OCI-LY3 (cell line): ENCODE measurements around the gene STRADA.

Source experiments
- H2AFZ ChIP-seq: fragments of 200-600, 300-600 bp; shearing (Covaris generic); 2 replicates; pipeline ENCODE4 v1.6.0; 2014; ENCODE audit warnings: antibody characterized with exemption, low read depth, low read length
- H3K27ac ChIP-seq: fragments of 200-600, 300-600 bp; sonication (generic); 2 replicates; pipeline ENCODE4 v1.5.1; 2014; ENCODE audit warnings: mild to moderate bottlenecking, low read length, moderate library complexity, mixed read lengths
- H3K27me3 ChIP-seq: fragments of 200-600, 300-600 bp; sonication (generic); 2 replicates; pipeline ENCODE4 v1.6.1; 2014; ENCODE audit warnings: low read depth, low read length, mixed read lengths
- H3K36me3 ChIP-seq: fragments of 200-600, 300-600 bp; sonication (generic); replicated peaks from 2 replicates; pipeline ENCODE3; 2014; ENCODE audit warnings: low read depth, low read length, mixed read lengths
- H3K4me1 ChIP-seq: fragments of 300-600, 200-600 bp; sonication (generic); 2 replicates; pipeline ENCODE4 v1.6.1; 2014; ENCODE audit warnings: low read length, mixed read lengths
- H3K4me2 ChIP-seq: fragments of 200-600, 300-600 bp; sonication (generic); 2 replicates; pipeline ENCODE4 v1.6.1; 2014; ENCODE audit warnings: low read length, mixed read lengths
- H3K4me3 ChIP-seq: fragments of 300-600, 200-600 bp; sonication (generic); 2 replicates; pipeline ENCODE4 v1.5.1; 2014; ENCODE audit warnings: antibody characterized with exemption, mild to moderate bottlenecking, low read length, moderate library complexity
- H3K79me2 ChIP-seq: fragments of 300-600, 200-600 bp; shearing (Covaris generic); 2 replicates; pipeline ENCODE4 v1.6.1; 2014; ENCODE audit warnings: mild to moderate bottlenecking, low read length, mixed read lengths
- H3K9ac ChIP-seq: fragments of 300-600, 200-600 bp; shearing (Covaris generic); 2 replicates; pipeline ENCODE4 v1.6.0; 2014; ENCODE audit warnings: mild to moderate bottlenecking, low read length, moderate library complexity
- H3K9me3 ChIP-seq: fragments of 200-600, 300-600 bp; shearing (Covaris generic); 2 replicates; pipeline ENCODE4 v1.6.1; 2014; ENCODE audit warnings: low read length, mixed read lengths; ENCODE audit not compliant: insufficient read depth
- H4K20me1 ChIP-seq: fragments of 200-600, 300-600 bp; sonication (generic); 2 replicates; pipeline ENCODE4 v1.6.1; 2016; ENCODE audit warnings: low read length, mixed read lengths; ENCODE audit not compliant: insufficient read depth
- EZH2phosphoT487 ChIP-seq: fragments of 200-600 bp; shearing (Covaris generic); IDR thresholded peaks from 2 replicates; pipeline ENCODE4 v1.6.1; 2018; ENCODE audit warnings: antibody characterized with exemption, mixed run types, low read depth
- TF ChIP-seq, protein P1 (sequence below): fragments of 200-600, 300-600 bp; sonication (generic); IDR thresholded peaks from 2 replicates; pipeline ENCODE4 v1.5.1; 2014; ENCODE audit warnings: antibody characterized with exemption, low read length, low read depth

Gene STRADA

GRCh38 chr17:63685578-63685977 is 56.0 kb downstream of the STRADA start:
- TF ChIP-seq EZH2phosphoT487 = no peak
- TF ChIP-seq, protein P1, sequence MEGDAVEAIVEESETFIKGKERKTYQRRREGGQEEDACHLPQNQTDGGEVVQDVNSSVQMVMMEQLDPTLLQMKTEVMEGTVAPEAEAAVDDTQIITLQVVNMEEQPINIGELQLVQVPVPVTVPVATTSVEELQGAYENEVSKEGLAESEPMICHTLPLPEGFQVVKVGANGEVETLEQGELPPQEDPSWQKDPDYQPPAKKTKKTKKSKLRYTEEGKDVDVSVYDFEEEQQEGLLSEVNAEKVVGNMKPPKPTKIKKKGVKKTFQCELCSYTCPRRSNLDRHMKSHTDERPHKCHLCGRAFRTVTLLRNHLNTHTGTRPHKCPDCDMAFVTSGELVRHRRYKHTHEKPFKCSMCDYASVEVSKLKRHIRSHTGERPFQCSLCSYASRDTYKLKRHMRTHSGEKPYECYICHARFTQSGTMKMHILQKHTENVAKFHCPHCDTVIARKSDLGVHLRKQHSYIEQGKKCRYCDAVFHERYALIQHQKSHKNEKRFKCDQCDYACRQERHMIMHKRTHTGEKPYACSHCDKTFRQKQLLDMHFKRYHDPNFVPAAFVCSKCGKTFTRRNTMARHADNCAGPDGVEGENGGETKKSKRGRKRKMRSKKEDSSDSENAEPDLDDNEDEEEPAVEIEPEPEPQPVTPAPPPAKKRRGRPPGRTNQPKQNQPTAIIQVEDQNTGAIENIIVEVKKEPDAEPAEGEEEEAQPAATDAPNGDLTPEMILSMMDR = no peak
- Histone ChIP-seq H3K9ac (no peak overlapping the region), H3K36me3 (peaks cover 30% of the 10 kb centered on the region), H4K20me1 (no peaks in the 10 kb centered on the region), H3K27me3 (no peaks in the 10 kb centered on the region), H3K4me2 (peak overlapping the region; percentile 63), H2AFZ (no peak overlapping the region), H3K4me3 (0 out of 2 replicates have a peak overlapping the region, but pooled peaks have one; percentile 11), H3K79me2 (no peaks in the 10 kb centered on the region), H3K4me1 (peaks cover 41% of the 10 kb centered on the region), H3K9me3 (no peaks in the 10 kb centered on the region), H3K27ac (peak overlapping the region; percentile 42)

DNA sequence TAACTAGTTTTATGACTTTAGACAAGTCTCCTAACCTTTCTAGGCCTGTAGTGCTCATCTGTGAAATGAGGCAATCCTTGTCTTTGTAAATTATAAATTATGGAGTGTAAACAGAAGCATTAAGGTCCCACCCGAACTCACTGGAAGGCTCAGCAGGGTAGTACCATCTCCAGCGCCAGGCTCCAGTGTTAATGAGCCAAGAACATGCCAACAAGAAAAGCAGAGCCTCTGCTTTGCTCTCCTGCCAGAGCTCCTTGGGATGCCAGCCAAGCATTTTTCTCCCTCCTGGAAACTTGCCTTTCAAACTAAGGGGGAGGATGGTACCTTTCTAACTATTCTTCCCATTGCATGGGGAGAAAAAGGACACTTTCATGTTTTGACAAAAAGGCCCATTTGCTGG is 56.6 kb downstream of the STRADA start:
- H4K20me1 ChIP-seq = no peaks in the 10 kb centered on the region
- no peak overlapping the region for H3K9ac ChIP-seq
- H3K27me3 ChIP-seq = no peaks in the 10 kb centered on the region
- H3K4me1 ChIP-seq = peaks cover 41% of the 10 kb centered on the region
- H3K79me2 ChIP-seq = no peaks in the 10 kb centered on the region
- H3K27ac ChIP-seq = no peak overlapping the region
- H3K9me3 ChIP-seq = no peaks in the 10 kb centered on the region
- peaks cover 27% of the 10 kb centered on the region for H3K36me3 ChIP-seq
- no peak overlapping the region for H3K4me3 ChIP-seq
- no peak overlapping the region for H2AFZ ChIP-seq
- no peak for TF ChIP-seq EZH2phosphoT487
- TF ChIP-seq, protein P1 = no peak
- no peak overlapping the region for H3K4me2 ChIP-seq

DNA sequence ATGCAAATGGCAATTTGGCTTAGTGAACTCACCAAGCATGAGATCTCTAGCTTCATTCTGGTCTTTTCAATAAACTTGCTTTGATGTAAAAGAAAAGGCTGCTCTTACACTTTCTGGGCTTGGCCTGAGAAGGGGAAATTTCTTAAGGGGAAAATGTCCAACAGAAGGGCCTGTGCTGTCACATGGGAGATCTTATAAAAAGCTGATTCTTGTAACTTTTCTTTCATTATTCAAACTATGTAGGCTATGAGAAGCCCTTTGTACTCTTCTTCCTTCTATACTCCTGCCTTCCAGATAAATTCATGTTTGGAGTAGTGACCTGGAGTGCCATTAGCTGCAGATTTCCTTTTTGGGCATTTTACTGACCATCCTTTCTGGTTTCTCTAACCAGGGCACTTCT is 58.6 kb downstream of the STRADA start:
- Histone ChIP-seq H3K9ac (no peak overlapping the region), H3K79me2 (no peaks in the 10 kb centered on the region), H3K4me1 (peaks cover 29% of the 10 kb centered on the region), H3K4me2 (no peak overlapping the region), H3K27me3 (no peaks in the 10 kb centered on the region), H4K20me1 (no peaks in the 10 kb centered on the region), H3K36me3 (peaks cover 17% of the 10 kb centered on the region), H3K27ac (no peak overlapping the region), H2AFZ (no peak overlapping the region), H3K4me3 (no peak overlapping the region), H3K9me3 (no peaks in the 10 kb centered on the region)
- TF ChIP-seq, protein P1 = no peak
- no peak for TF ChIP-seq EZH2phosphoT487

DNA sequence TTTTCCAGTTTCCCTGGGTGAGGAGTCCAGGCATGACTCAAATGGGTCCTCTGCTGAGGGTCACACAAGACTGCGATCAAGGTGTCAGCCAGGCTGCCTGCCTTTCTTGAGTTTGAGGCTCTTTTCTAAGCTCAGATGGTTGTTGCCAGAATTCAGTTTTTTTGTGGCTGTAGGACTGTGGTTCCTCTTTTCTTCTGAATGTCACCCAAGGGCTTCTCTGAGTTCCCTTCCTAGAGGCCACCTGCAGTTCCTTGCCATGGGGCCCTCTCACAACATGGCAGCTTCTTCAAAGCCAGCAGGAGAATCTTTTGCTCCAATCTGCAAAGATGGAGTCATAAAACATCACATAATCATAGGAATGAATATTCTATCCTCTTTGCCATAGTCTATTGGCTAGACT is 59.2 kb downstream of the STRADA start:
- Histone ChIP-seq H4K20me1 (no peaks in the 10 kb centered on the region), H2AFZ (no peak overlapping the region), H3K36me3 (peaks cover 17% of the 10 kb centered on the region), H3K27ac (no peak overlapping the region), H3K9ac (no peak overlapping the region), H3K9me3 (no peaks in the 10 kb centered on the region), H3K4me2 (no peak overlapping the region), H3K4me3 (no peak overlapping the region), H3K27me3 (no peaks in the 10 kb centered on the region), H3K79me2 (no peaks in the 10 kb centered on the region), H3K4me1 (peaks cover 25% of the 10 kb centered on the region)
- TF ChIP-seq, protein P1 = no peak
- TF ChIP-seq EZH2phosphoT487 = no peak
